A549 (cell line): ENCODE measurements around the gene TMEM167B. TPM values are rescaled to one million over a fixed set of nuclear protein-coding genes. Genes with fewer than 3 reads are reported as not detected.

Experiments used
- ATAC-seq, 2 experiments: fragments of 200-7000 bp in 1 of 2; fragments of >200 bp in 1 of 2; cut with Nextera tagmentation in 1 of 2; cut with Tn5 transposase in 1 of 2; 3 replicates each; pipeline versions ENCODE4 v1.8.0 to v1.9.1; 2018 to 2020; ENCODE audit warnings: mild to moderate bottlenecking in 1 of 2, moderate library complexity in 1 of 2
- CTCF ChIA-PET: fragments of 300-600 bp; sonication (Branson Sonifier 250); formaldehyde crosslinking; extraction: SDS; loops from one replicate; lab custom pipeline; 2021; ENCODE audit warnings: antibody characterized with exemption, inconsistent platforms; lab: Yijun Ruan, JAX
- POLR2A ChIA-PET: fragments of 350-600 bp; formaldehyde crosslinking; extraction: SDS; loops from one replicate; lab custom pipeline; 2021; ENCODE audit warnings: antibody characterized with exemption, inconsistent platforms; lab: Yijun Ruan, JAX
- DNase-seq, 2 experiments: peaks; one replicate each; pipeline versions ENCODE4 v3.0.0 to v3.0.0-alpha.2; 2011 to 2016; ENCODE audit warnings: low read depth in 1 of 2, low spot score in 1 of 2
- FAIRE-seq: peaks from 2 replicates; lab custom pipeline; 2011; peaks lifted over from hg19 to GRCh38; lab: Jason Lieb, UNC
- H3K27ac ChIP-seq, 2 experiments: fragments of >200 bp; sonication (Bioruptor Twin); formaldehyde crosslinking; 3 replicates each; pipeline ENCODE4 v1.5.1; 2016 to 2017
- H3K4me1 ChIP-seq: fragments of >200 bp; sonication (Bioruptor Twin); formaldehyde crosslinking; 3 replicates; pipeline ENCODE4 v1.6.1; 2016
- H3K4me2 ChIP-seq: fragments of >200 bp; sonication (Bioruptor Twin); formaldehyde crosslinking; 3 replicates; pipeline ENCODE4 v1.6.1; 2016
- H3K4me3 ChIP-seq: fragments of >200 bp; sonication (Bioruptor Twin); formaldehyde crosslinking; 3 replicates; pipeline ENCODE4 v1.5.1; 2016
- H3K9me3 ChIP-seq: fragments of >200 bp; sonication (Bioruptor Twin); formaldehyde crosslinking; 3 replicates; pipeline ENCODE4 v1.6.1; 2016
- BHLHE40 ChIP-seq: IDR thresholded peaks from 2 replicates; pipeline ENCODE4 v1.6.1; 2012; ENCODE audit warnings: low read depth, low read length, inconsistent platforms
- CBX8 ChIP-seq: fragments of 200-600 bp; sonication (generic); IDR thresholded peaks from 2 replicates; pipeline ENCODE4 v1.6.1; 2016
- CEBPB ChIP-seq, 2 experiments: fragments of >200 bp in 1 of 2; sonication (Bioruptor Twin) in 1 of 2; formaldehyde crosslinking in 1 of 2; IDR thresholded peaks; 2 replicates each; pipeline ENCODE4 v1.6.1; 2012 to 2016
- FOSB ChIP-seq: fragments of 250-450 bp; sonication (Bioruptor Pico); IDR thresholded peaks from 2 replicates; pipeline ENCODE4 v1.5.0; 2020; ENCODE audit warnings: mild to moderate bottlenecking, moderate library complexity
- GATA3 ChIP-seq: IDR thresholded peaks from 2 replicates; pipeline ENCODE4 v1.6.1; 2012; ENCODE audit warnings: borderline replicate concordance
- HDAC2 ChIP-seq: fragments of 200-600 bp; sonication (generic); IDR thresholded peaks from 2 replicates; pipeline ENCODE4 v1.6.1; 2016
- HOXB13 ChIP-seq: fragments of 250-450 bp; sonication (Bioruptor Pico); IDR thresholded peaks from 2 replicates; pipeline ENCODE4 v1.5.0; 2020; ENCODE audit warnings: low read depth, mild to moderate bottlenecking, moderate library complexity
- HOXB5 ChIP-seq: fragments of 250-450 bp; sonication (Bioruptor Pico); IDR thresholded peaks from 2 replicates; pipeline ENCODE4 v1.5.0; 2020; ENCODE audit warnings: mild to moderate bottlenecking, moderate library complexity
- KDM1A ChIP-seq: fragments of 200-600 bp; sonication (generic); IDR thresholded peaks from 2 replicates; pipeline ENCODE4 v1.6.1; 2016; ENCODE audit warnings: low read depth, mild to moderate bottlenecking
- KDM5A ChIP-seq: fragments of 200-600 bp; sonication (generic); IDR thresholded peaks from 2 replicates; pipeline ENCODE4 v1.6.1; 2016; ENCODE audit warnings: antibody characterized with exemption, mild to moderate bottlenecking
- MYC ChIP-seq: IDR thresholded peaks from 2 replicates; pipeline ENCODE4 v1.6.1; 2012; ENCODE audit warnings: mild to moderate bottlenecking, inconsistent platforms, low read length, improper control_type of control experiment, borderline replicate concordance
- NR3C1 ChIP-seq: fragments of >200 bp; sonication (Bioruptor Twin); formaldehyde crosslinking; IDR thresholded peaks from 3 replicates; pipeline ENCODE4 v1.6.1; 2017
- PBX3 ChIP-seq: IDR thresholded peaks from 2 replicates; pipeline ENCODE4 v1.6.1; 2012
- PHF8 ChIP-seq: fragments of 200-600 bp; sonication (generic); IDR thresholded peaks from 2 replicates; pipeline ENCODE4 v1.6.1; 2016; ENCODE audit warnings: low read depth, mild to moderate bottlenecking, antibody characterized with exemption, moderate library complexity, borderline replicate concordance
- RAD21 ChIP-seq, 2 experiments: fragments of >200 bp in 1 of 2; sonication (Bioruptor Twin) in 1 of 2; formaldehyde crosslinking in 1 of 2; IDR thresholded peaks in 1 of 2; conservative IDR thresholded peaks in 1 of 2; 2 replicates in 1 of 2; 3 replicates in 1 of 2; pipeline ENCODE4 v1.6.1; 2012 to 2018; ENCODE audit warnings: inconsistent platforms in 1 of 2
- RCOR1 ChIP-seq: fragments of 150-350 bp; IDR thresholded peaks from 2 replicates; pipeline ENCODE4 v1.6.1; 2014; ENCODE audit warnings: antibody characterized with exemption, low read length, low read depth
- RFX5 ChIP-seq: fragments of 450-650 bp; IDR thresholded peaks from 2 replicates; pipeline ENCODE4 v1.7.1; 2014; ENCODE audit warnings: antibody characterized with exemption, mild to moderate bottlenecking, moderate library complexity
- SREBF2 ChIP-seq: fragments of 450-650 bp; IDR thresholded peaks from 2 replicates; pipeline ENCODE4 v1.6.1; 2014; ENCODE audit warnings: mild to moderate bottlenecking, moderate library complexity
- TFCP2L1 ChIP-seq: fragments of 250-450 bp; sonication (Bioruptor Pico); IDR thresholded peaks from 2 replicates; pipeline ENCODE4 v1.5.0; 2021; ENCODE audit warnings: mild to moderate bottlenecking
- TP53 ChIP-seq: fragments of 250-450 bp; sonication (Bioruptor Pico); IDR thresholded peaks from 2 replicates; pipeline ENCODE4 v1.5.0; 2021; ENCODE audit warnings: mild to moderate bottlenecking, moderate library complexity
- WGBS: methylation state at CpG from one replicate; pipeline ENCODE4 v1.1.6; 2017; ENCODE audit errors: missing lambda C conversion rate; 5-methylcytosine and 5-hydroxymethylcytosine counted together
- polyA plus RNA-seq, 4 experiments: library from polyadenylated mRNA; depleted of rRNA in 3 of 4; stranded (reverse); fragments of >200 nt; fragmentation: RNase III in 1 of 4; extraction: RNeasy Plus Mini Kit Qiagen cat#74134 plus additional on column Dnase treatment in 1 of 4; gene quantifications; 2 replicates in 3 of 4; 3 replicates in 1 of 4; pipeline ENCODE4 v1.2.3, GENCODE V29; 2011 to 2017
- TF ChIP-seq, protein P1 (sequence below): fragments of >200 bp; sonication (Bioruptor Twin); formaldehyde crosslinking; IDR thresholded peaks from 3 replicates; pipeline ENCODE4 v1.6.1; 2016
- TF ChIP-seq, protein P2 (sequence below): fragments of 450-650 bp; IDR thresholded peaks from 2 replicates; pipeline ENCODE4 v1.6.1; 2014; ENCODE audit warnings: antibody characterized with exemption
- TF ChIP-seq, protein P3 (sequence below): fragments of 200-600 bp; sonication (generic); IDR thresholded peaks from 2 replicates; pipeline ENCODE4 v1.6.1; 2016; ENCODE audit warnings: antibody characterized with exemption, mild to moderate bottlenecking, moderate library complexity

Gene TMEM167B
- polyA plus RNA-seq, 2 of the 4 experiments (the other 2 are of a cell fraction): 9.7 to 10.9 TPM

GRCh38 chr1:109099938-109100773, 9.6 kb downstream of the TMEM167B start (continued):
- TF ChIP-seq, protein P1, sequence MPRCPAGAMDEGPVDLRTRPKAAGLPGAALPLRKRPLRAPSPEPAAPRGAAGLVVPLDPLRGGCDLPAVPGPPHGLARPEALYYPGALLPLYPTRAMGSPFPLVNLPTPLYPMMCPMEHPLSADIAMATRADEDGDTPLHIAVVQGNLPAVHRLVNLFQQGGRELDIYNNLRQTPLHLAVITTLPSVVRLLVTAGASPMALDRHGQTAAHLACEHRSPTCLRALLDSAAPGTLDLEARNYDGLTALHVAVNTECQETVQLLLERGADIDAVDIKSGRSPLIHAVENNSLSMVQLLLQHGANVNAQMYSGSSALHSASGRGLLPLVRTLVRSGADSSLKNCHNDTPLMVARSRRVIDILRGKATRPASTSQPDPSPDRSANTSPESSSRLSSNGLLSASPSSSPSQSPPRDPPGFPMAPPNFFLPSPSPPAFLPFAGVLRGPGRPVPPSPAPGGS: peak; percentile 87
- no peak for TF ChIP-seq NR3C1
- TF ChIP-seq, all 56 proteins: peak for 17

GRCh38 chr1:109104364-109105151, 14.0 kb downstream of the TMEM167B start:
- ChIA-PET POLR2A (interaction anchor here (0.6 kb wide), 1 partner anchor 94 kb away, joined by 3 read pairs; no protein-coding TSS in a partner anchor), CTCF (interaction anchor here (1.2 to 3.2 kb wide), 2 partner anchors 8 kb away, joined by 3 to 16 read pairs; a partner anchor contains a TSS)
- ATAC-seq (no peak), FAIRE-seq (no peak), DNase-seq (no peak)
- Histone ChIP-seq H3K9me3 (no peaks in the 10 kb centered on the region), H3K4me3 (no peak overlapping the region), H3K4me1 (peaks cover 6% of the 10 kb centered on the region)
- TF ChIP-seq CEBPB (IDR thresholded peaks at IDR 0.05) (peak; percentile 53 to 75; a peak in 3 of 4 replicates), HOXB13 (CRISPR knock-in tag) (no peak)
- TF ChIP-seq, all 56 proteins: peak for 1
- WGBS: 83% methylated on average over 14 of the region's 20 CpGs
- Histone ChIP-seq H3K27ac (no peak overlapping the region), H3K4me2 (0 out of 3 replicates have a peak overlapping the region, but pooled peaks have one; percentile 22)

DNA sequence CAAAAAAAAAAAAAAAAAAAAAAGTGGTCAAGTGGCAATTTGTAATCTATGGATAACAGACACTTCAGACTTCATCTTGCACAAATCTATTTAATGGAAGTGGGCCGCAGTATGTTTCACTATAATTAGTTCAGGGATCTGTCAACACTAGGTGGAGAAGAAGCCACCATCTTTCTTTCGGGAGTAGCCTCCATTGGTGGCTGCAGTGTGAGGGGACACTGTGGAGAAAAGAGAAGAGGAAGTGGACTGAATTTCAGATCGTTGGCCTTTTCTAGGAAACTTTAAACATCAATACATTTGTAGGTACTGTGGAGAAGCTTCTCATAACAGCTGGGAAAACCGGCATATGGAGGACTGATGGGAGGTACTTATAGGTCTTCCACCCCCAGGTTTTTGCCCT, 15.3 kb downstream of the TMEM167B start:
- 76% methylated on average over 4 of the region's 4 CpGs for WGBS
- ATAC-seq (no peak), DNase-seq (no peak), FAIRE-seq (no peak)
- H3K4me1 ChIP-seq: peaks cover 6% of the 10 kb centered on the region
- no peak overlapping the region for H3K4me2 ChIP-seq
- no peak overlapping the region for H3K4me3 ChIP-seq
- TF ChIP-seq MYC: no peak
- TF ChIP-seq PHF8: no peak
- no peak for TF ChIP-seq TFCP2L1 (CRISPR knock-in tag)
- no peak for TF ChIP-seq TP53
- no peak for TF ChIP-seq HOXB13 (CRISPR knock-in tag)
- TF ChIP-seq, protein P2, sequence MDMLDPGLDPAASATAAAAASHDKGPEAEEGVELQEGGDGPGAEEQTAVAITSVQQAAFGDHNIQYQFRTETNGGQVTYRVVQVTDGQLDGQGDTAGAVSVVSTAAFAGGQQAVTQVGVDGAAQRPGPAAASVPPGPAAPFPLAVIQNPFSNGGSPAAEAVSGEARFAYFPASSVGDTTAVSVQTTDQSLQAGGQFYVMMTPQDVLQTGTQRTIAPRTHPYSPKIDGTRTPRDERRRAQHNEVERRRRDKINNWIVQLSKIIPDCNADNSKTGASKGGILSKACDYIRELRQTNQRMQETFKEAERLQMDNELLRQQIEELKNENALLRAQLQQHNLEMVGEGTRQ: no peak
- TF ChIP-seq PBX3: no peak
- no peak for TF ChIP-seq FOSB
- TF ChIP-seq RFX5: no peak
- no peak for TF ChIP-seq KDM1A
- no peak for TF ChIP-seq RAD21 (conservative IDR thresholded peaks at IDR 0.05 in 1 of 2, IDR thresholded peaks at IDR 0.05 in 1 of 2)
- TF ChIP-seq CEBPB (IDR thresholded peaks at IDR 0.05): no peak
- ChIA-PET POLR2A (no interaction called here), CTCF (no interaction called here)
- H3K9me3 ChIP-seq: no peaks in the 10 kb centered on the region
- H3K27ac ChIP-seq: no peak overlapping the region

DNA sequence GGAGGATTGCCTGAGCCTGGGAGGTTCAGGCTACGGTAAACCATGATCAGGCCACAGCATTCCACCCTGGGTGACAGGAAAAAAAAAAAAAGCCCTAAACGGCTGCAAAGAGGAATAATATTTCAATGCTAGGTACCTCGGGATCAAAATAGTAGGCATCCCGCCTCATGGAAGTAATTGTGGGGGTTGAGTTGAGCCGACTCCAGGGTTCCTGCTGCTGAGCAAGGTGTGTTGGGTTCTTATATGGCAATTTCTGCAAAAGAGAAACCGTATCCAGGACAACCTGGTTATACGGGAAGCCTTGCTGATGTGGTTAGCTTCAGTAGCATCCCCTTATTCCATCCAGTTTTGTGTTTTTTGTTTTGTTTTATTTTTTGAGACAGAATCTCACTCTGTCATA, 17.2 kb downstream of the TMEM167B start:
- no peaks in the 10 kb centered on the region for H3K9me3 ChIP-seq
- H3K27ac ChIP-seq: no peak overlapping the region
- H3K4me1 ChIP-seq: peaks cover 15% of the 10 kb centered on the region
- ChIA-PET CTCF (interaction anchor here (1.0 kb wide), 1 partner anchor 12 kb away, joined by 3 read pairs; no protein-coding TSS in a partner anchor), POLR2A (no interaction called here)
- no peak overlapping the region for H3K4me2 ChIP-seq
- WGBS: 65% methylated on average over 7 of the region's 7 CpGs
- FAIRE-seq: no peak
- no peak overlapping the region for H3K4me3 ChIP-seq
- DNase-seq: no peak
- no peak for ATAC-seq
- TF ChIP-seq KDM5A (no peak), HOXB5 (CRISPR knock-in tag) (no peak), SREBF2 (no peak), CBX8 (no peak), TP53 (no peak), GATA3 (no peak), HDAC2 (no peak), BHLHE40 (no peak), TFCP2L1 (CRISPR knock-in tag) (no peak), RCOR1 (no peak)
- TF ChIP-seq, protein P3, sequence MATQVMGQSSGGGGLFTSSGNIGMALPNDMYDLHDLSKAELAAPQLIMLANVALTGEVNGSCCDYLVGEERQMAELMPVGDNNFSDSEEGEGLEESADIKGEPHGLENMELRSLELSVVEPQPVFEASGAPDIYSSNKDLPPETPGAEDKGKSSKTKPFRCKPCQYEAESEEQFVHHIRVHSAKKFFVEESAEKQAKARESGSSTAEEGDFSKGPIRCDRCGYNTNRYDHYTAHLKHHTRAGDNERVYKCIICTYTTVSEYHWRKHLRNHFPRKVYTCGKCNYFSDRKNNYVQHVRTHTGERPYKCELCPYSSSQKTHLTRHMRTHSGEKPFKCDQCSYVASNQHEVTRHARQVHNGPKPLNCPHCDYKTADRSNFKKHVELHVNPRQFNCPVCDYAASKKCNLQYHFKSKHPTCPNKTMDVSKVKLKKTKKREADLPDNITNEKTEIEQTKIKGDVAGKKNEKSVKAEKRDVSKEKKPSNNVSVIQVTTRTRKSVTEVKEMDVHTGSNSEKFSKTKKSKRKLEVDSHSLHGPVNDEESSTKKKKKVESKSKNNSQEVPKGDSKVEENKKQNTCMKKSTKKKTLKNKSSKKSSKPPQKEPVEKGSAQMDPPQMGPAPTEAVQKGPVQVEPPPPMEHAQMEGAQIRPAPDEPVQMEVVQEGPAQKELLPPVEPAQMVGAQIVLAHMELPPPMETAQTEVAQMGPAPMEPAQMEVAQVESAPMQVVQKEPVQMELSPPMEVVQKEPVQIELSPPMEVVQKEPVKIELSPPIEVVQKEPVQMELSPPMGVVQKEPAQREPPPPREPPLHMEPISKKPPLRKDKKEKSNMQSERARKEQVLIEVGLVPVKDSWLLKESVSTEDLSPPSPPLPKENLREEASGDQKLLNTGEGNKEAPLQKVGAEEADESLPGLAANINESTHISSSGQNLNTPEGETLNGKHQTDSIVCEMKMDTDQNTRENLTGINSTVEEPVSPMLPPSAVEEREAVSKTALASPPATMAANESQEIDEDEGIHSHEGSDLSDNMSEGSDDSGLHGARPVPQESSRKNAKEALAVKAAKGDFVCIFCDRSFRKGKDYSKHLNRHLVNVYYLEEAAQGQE: no peak
